Head of caudate nucleus (tissue), 42 donors: ENCODE measurements around the gene PLEKHN1.
"Not testable (repeated sequence)": the region's sequence is repeated elsewhere in the genome, so short reads cannot be mapped to it uniquely, and the experiment has no call there.

Source experiments
- DNase-seq, 42 donors: peaks; one replicate each; pipeline versions ENCODE4 v3.0.0 to v3.0.0-alpha.2; 2020 to 2021; ENCODE audit warnings: mixed read lengths in 7 of 42
- intact Hi-C: fragments of 100-400 bp; cut with DNase I; formaldehyde crosslinking; loops from one replicate; pipeline ENCODE4 v1.15.0; 2022

The PLEKHN1 gene

DNA sequence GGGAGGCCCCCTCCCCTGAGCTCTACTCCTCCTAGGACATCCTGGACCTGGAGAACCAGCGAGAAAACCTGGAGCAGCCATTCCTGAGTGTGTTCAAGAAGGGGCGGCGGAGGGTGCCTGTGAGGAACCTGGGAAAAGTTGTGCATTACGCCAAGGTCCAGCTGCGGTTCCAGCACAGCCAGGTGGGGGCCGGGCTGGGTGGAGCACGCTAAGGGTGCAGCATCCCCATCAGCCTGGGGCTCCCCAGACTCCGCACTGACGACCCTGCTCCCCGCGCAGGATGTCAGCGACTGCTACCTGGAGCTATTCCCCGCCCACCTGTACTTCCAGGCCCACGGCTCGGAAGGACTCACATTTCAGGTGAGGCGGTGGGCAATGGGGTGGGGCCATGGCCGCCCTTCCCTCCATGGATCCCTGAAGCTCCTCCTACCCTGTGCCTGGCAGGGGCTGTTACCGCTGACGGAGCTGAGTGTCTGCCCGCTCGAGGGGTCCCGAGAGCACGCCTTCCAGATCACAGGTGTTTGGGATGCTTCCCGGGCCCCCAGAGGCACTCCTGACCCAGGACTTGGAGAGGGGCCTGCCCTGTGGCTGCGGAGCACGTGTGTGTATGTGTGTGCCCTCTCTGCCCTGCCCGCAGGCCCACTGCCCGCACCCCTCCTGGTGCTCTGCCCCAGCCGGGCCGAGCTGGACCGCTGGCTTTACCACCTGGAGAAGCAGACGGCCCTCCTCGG lies 4.1 kb downstream of the PLEKHN1 start:
- intact Hi-C loops, result no loop called here
- DNase-seq, result no peak

DNA sequence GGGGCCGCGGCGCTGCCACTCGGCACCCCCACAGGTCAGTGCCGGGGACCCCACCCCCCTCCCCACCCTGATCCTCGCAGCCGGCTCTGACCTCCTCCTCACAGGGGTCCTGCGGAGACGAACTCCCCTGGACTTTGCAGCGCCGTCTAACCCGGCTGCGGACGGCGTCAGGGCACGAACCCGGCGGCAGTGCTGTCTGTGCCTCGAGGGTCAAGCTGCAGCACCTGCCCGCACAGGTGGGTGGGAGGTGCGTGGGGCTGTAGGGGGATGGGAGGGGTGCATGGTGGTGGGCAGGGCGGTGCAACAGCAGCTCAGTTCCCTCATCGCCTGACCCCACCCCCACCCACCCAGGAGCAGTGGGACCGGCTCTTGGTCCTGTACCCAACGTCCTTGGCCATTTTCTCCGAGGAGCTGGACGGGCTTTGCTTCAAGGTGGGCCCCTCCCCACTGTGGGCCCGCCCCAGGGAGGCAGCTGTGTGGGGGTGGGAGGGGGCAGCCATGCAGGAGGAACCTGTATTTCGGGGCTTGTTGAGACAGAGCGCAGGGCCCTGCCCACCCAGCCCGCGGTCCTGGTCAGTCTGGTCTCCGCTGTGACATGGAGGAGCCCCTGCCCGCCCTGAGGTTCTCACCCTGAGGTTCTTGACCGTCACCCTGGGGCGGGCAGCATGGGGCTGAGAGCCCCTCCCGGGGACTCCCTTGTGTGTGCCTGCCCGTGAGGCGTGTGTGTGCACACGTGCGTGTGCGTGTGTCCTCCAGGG lies 4.9 kb downstream of the PLEKHN1 start:
- intact Hi-C loops, result no loop called here
- no peak for DNase-seq

DNA sequence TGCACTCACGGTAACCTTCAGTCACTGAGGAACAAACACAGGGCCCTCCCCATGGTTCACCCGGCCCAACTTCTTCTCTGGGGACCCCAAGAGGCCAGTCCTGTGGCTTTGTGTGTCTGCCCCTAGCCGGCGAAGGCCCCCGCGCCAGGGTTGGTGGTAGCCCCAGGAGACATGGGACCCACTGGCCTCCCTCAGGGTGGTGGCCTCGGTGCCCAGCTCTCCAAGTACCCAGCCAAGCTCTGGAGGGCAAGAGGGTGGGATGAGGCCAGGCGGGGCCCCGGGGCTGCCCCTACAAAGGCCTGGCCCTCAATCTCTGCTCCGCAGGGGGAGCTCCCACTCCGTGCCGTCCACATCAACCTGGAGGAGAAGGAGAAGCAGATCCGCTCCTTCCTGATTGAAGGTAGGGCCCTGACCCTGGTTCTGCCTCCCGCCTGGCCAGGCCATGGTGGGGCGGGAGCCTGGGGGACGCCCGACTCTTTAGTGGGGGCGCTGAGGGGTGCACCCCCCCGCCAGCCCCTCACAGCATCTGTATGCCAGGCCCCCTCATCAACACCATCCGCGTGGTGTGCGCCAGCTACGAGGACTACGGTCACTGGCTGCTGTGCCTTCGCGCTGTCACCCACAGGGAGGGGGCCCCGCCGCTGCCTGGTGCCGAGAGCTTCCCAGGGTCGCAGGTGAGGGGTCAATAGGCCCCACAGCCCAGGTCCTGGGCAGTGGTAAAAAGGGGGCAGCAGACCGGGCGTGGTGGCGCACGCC lies 5.6 kb downstream of the PLEKHN1 start:
- no peak for DNase-seq
- intact Hi-C loops, result no loop called here

DNA sequence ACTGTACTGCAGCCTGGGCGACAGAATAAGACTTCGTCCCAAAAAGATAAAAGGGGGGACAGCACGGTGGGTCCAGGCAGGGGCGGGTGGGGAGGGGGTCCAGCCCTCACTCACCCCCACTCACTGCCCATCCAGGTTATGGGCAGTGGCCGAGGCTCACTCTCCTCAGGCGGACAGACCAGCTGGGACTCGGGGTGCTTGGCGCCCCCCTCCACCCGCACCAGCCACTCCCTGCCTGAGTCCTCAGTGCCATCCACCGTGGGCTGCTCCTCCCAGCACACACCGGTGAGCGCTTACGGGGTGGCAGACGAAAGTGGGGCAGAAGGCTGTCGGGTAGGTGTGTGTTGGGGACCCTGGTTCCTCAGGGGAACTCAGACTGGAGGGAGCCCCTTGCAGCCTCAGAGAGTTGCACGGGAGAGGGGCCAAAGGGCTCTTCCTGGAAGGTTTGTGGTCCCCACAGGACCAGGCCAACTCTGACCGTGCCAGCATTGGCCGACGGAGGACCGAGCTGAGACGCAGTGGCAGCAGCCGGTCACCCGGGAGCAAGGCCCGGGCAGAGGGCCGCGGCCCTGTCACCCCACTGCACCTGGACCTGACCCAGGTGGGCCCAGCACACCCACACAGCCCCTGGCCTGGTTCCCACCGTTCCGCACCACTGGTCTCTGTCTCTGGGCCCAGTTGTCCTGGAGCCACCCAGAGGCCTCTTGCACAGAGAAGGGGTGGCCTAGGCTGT lies 6.6 kb downstream of the PLEKHN1 start:
- intact Hi-C loops, result no loop called here
- no peak for DNase-seq

DNA sequence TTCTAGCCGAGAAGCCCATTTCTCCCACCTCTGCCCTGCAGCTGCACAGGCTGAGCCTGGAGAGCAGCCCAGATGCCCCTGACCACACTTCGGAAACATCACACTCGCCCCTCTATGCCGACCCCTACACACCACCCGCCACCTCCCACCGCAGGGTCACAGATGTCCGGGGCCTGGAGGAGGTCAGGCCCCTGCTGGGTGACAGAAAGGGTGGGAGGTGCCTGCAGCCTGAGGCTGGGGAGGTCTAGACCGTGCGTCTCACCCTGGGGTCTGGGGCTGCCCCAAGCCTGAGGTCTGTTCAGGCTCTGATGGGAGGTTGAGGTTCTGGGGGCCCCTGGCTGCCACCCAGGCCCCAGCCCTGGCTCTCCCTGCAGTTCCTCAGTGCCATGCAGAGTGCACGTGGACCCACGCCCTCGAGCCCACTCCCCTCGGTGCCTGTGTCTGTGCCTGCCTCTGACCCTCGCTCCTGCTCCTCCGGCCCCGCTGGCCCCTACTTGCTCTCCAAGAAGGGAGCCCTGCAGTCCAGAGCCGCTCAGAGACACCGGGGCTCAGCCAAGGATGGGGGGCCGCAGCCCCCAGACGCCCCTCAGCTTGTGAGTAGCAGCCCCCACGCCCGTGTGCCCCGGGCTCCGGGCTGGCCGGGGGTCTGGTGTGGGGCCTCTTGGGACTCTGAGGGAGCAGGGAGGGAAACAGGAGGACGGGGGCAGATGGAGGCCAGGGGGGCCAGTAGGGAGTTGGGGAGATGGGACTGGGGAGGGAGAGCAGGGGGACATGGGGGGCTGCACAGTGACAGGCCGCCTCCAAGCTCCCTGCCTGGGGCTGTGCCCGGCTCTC lies 7.4 kb downstream of the PLEKHN1 start:
- DNase-seq, result no peak
- intact Hi-C loops, result no loop called here

DNA sequence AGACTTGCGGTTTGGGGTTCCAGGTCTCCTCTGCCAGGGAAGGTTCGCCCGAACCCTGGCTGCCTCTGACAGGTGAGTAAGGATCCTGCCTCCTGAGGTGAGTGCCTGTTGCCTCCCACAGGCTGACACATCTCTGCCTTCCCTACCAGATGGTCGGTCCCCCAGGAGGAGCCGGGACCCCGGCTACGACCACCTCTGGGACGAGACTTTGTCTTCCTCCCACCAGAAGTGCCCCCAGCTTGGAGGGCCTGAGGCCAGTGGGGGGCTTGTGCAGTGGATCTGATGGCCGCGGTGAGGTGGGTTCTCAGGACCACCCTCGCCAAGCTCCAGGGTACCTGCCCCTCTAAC lies 8.0 kb downstream of the PLEKHN1 start:
- no peak for DNase-seq
- intact Hi-C loops, result no loop called here

DNA sequence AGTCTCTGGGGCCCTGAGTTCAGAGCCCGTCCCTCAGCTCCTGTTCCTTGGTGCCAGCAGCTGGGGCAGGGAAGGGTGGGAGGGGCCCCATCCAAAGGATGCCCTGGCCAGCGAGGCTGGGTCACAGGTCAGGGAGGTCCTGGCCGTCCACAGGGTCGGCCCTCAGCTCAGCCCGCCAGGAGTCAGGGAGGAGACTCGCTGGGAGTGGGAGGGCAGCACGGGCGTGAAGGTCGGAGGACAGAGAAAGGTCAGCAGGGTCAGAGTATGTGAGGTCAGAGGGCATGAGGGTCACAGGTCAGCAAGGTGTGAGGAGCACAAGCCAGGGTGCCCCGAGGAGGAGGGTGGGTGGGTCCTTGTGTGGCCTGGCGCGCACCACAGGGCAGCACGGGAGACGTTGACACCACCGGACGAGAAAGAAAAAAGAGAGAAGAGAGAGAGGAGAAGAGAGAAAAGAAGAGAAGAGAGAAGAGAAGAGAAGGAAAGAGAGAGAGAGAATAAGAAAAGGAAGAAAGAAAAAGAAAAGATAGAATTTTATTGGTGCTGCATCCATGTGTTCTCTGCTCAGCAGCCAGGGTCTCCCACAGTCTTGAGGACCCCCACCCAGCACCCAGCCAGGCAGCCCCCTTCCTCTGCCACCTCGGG lies 8.5 kb downstream of the PLEKHN1 start:
- intact Hi-C loops, result no loop called here
- no peak for DNase-seq

DNA sequence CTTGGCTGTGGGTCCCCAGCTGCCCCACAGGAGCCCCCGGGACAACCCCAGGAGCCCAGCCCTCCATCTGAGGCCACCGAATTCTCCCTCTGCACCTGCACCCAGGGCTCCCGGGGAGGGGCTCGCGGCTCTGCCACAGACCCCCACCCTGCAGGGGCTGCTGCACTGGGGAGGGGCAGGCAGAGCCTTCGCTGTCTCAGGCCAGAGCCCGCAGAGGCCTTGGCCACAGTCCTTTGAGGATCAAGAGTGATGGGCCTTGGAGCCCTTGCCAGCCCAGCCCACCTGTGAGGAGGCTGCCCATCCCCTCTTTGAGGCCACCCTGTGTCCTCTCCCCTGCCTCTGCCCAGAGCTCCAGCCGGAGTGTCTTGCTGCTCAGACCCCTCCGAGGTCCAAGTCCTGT lies 9.1 kb downstream of the PLEKHN1 start:
- DNase-seq, result no peak
- intact Hi-C loops, result no loop called here

DNA sequence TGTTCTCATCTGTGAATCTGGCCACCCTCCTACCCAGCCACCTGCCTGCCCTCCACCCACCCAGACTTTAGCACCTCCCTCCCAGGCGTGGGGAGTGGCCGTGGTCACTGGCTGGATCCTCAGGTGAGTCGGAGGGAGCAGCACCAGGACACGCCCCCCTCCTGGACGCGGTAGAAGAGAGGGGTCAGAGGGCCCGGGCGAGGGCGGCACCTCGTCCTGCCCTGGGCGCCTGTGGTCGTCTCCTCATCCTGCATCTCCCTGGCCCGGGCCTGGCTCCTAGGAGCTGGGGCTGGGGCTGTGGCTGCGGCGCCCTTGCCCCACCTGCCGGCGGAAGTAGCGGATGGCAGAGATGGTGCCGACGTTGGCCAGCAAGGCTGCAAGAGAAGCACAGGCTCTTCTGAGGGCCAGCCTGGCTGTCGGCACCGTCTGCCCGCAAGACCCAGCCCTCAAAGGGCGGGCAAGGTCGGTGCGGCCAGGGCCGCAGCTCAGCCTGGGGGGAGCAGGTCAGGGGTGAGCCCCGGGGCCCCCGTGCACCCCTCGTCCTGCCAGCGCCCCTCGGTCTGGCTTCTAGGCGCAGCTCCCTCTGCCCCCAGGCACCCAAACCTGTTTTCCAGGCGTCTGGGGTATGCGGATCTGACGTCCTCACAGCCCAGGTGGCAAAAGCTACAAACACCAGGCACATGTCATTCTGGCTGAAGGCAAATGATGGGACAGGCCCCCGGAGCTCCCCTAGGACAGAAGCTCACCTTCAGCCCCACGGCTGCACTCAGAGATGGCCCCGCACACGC lies 9.8 kb downstream of the PLEKHN1 start:
- peak in 14 of 42 donors; percentile 28 to 71 (median 52) for DNase-seq
- intact Hi-C loops, result no loop called here

DNA sequence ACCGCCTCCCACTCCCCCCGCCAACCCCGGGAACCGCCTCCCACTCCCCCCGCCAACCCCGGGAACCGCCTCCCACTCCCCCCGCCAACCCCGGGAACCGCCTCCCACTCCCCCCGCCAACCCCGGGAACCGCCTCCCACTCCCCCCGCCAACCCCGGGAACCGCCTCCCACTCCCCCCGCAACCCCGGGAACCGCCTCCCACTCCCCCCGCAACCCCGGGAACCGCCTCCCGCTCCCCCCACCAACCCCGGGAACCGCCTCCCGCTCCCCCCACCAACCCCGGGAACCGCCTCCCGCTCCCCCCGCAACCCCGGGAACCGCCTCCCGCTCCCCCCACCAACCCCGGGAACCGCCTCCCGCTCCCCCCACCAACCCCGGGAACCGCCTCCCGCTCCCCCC lies 10.5 kb downstream of the PLEKHN1 start:
- DNase-seq, result peak in 1 of 42 donors; percentile 9
- intact Hi-C loops, result not testable (repeated sequence)

DNA sequence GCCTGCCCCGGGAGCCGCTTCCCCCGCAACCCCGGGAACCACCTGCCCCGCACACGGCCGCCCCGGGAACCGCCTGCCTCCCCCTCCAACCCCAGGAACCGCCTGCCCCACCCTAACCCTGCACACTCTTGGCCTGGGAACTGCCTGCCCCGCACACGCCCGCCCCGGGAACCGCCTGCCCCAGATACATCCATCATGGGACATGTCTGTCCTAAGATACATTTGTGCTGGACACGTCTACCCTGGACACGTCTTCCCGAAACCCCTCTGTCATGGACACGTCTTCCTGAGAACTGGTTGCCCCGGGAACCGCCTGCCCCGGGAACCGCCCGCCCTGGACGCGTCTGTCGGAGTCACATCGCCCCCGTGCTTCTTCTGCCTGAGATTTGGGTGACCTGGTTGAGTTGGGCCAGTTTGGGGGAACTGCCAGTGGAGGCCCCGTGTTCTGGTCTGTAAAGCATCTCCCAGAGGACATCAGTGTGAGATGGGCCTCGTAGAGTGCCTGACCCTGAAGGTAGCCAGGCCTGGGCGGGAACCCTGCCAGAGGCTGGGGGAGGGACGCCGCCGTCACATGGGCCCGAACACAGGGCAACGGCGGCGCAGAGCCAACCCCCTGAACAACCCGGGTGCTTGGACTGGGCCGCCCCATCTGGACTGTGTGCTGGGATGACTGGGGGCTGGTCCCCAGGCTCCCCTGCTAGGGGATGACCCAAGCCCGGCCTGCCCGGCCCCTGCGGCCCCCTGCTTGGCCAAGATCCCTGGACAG lies 12.0 kb downstream of the PLEKHN1 start:
- intact Hi-C loops, result no loop called here
- DNase-seq, result no peak

DNA sequence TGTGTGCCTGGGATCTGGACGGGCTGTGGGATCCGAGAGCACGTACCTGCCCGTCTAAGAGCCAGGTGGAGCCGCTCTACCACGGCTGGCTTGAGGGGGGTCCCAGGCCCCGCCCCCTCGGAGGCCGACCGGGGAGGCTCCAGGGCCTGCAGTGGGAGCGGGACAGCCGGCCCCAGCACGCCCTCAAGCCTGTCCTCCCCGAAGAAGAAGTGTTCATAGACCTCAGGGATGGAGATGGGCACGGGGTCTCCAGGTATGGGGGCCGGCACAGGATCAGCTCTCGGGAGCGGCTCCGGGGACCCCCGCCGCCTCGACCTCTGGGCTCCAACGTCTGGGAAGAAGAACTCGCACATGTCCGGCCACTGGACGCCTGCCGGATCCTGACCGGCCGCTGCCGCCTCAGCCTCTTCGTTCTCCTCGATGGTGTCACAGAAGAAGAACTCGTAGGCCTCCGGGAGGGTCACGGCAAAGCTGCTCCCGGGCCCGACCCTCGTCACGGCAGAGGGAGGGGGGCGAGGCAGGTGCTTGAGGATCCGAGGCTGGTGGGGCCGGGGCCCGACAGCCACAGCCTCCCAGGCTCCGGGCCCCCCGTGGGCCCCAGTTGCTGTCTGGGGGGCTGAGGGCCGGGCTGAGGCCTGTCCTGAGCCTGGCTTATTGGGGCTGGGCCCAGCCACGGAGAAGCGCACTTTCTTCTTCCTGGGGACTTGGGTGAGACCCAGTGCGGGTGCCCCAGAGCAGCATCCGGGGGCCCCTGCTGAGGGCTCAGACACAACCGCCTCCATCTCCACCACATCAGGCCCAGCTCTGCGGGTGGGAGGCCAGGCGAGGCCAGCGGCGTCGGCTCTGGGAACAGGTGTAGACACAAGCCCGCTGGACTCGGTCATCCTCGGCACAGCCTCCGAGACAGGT lies 12.8 kb downstream of the PLEKHN1 start:
- DNase-seq, result no peak
- intact Hi-C loops, result no loop called here

DNA sequence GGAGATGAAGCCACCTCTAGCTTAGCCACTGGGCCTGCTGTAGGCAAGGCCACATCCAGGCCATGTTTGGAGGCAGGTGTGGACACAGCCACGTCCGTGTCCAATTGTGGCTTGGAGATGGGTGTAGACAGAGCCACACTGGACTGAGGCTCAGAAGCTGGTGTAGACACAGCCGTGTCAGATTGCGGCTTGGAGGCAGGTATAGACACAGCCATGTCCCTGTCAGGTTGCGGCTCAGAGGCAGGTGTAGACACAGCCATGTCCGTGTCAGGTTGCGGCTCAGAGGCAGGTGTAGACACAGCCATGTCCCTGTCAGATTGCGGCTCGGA lies 13.4 kb downstream of the PLEKHN1 start:
- intact Hi-C loops, result no loop called here
- DNase-seq, result no peak

DNA sequence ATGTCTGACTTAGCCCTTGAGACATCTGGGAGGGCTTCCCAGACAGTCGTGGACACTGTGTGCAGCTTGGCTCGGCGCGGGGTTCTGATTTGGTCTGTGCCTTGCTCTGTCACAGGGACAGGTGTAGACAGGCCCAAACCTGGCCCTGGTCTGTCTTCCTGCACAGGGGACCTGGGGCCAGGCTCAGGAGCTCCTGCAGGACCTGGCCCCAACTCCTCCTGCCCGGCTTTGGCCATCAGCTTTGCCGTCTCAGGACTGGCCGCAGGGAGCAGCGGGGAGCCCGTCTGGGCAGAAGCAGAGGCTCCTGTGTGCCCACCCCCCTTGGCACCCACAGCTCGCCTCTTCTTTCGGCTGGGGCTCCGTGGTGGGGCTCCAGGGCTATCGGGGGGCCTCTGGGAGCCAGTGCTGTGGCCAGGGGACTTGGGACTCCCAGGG lies 13.9 kb downstream of the PLEKHN1 start:
- intact Hi-C loops, result no loop called here
- no peak for DNase-seq

DNA sequence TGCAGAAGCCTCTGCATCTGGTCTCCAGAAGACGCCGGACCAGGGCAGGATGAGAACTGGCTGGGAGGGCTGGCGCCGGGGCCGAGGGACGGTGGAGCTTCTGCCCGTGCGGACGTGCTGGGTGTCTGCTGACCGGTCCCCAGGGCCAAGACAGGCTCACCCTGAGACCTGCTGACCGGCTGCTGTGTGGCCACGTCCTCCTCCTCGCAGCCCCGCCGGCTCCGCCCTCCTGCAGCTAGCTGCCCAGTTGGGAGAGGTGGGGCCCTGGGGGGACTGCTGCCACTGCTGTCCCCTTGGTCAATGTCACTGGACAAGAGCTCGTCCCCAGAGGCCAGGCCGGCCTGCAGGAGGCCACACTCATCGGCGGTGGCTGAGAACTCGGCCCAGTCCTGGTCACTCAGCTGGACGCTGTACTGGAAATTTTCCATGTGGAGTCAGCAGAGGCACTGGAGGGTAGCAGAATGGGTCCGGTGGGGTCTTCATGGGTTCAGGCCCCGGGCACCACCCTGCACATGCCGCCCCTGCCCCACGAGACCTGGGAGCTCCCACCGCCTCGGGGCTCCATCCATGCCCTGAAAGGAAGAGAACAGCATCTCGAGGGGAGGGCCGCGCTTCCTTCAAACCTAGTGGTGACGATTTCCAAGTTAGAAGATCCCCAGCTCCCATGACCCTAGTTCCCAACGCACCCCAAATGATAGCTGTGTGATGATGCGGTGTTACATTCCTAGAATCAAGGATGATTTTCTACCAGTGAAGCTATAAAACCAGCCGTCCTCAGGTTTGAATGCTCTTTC lies 14.5 kb downstream of the PLEKHN1 start:
- intact Hi-C loops, result no loop called here
- DNase-seq, result no peak
